Liver (tissue), 9 donors: Measurements from ENCODE around the gene PPIE. TPM values are rescaled to one million over a fixed set of nuclear protein-coding genes. Genes with fewer than 3 reads are reported as not detected.
"Not testable (repeated sequence)": the region's sequence is repeated elsewhere in the genome, so short reads cannot be mapped to it uniquely, and the experiment has no call there.

Source experiments
- DNase-seq: peaks from one replicate; pipeline ENCODE4 v3.0.0-alpha.2; 2017; ENCODE audit warnings: low spot score
- H3K27ac ChIP-seq, 2 donors: one replicate each; pipeline ENCODE4 v1.7.0; 2013; ENCODE audit warnings: inconsistent platforms in 2 of 2, low read length in 2 of 2, control low read depth in 1 of 2, low read depth in 1 of 2, mild to moderate bottlenecking in 1 of 2
- H3K27me3 ChIP-seq, 4 donors: one replicate each; pipeline versions ENCODE4 v1.6.1 to v1.7.0; 2013; ENCODE audit warnings: low read length in 3 of 4, inconsistent platforms in 1 of 4, mild to moderate bottlenecking in 1 of 4, moderate library complexity in 1 of 4; ENCODE audit not compliant: control insufficient read depth in 4 of 4, insufficient read depth in 4 of 4
- H3K36me3 ChIP-seq, 4 donors: one replicate each; pipeline versions ENCODE4 v1.6.1 to v1.7.0; 2013; ENCODE audit warnings: low read length in 3 of 4, mild to moderate bottlenecking in 3 of 4, low read depth in 1 of 4, moderate library complexity in 1 of 4; ENCODE audit not compliant: control insufficient read depth in 4 of 4, insufficient read depth in 3 of 4
- H3K4me1 ChIP-seq, 4 donors: one replicate each; pipeline versions ENCODE4 v1.6.1 to v1.7.0; 2013; ENCODE audit warnings: low read length in 3 of 4, mild to moderate bottlenecking in 3 of 4, moderate library complexity in 1 of 4; ENCODE audit not compliant: control insufficient read depth in 4 of 4, insufficient read depth in 4 of 4
- H3K4me3 ChIP-seq, 3 donors: one replicate each; pipeline versions ENCODE4 v1.6.1 to v1.7.0; 2013; ENCODE audit warnings: low read length in 3 of 3, control low read depth in 1 of 3, low read depth in 1 of 3, mild to moderate bottlenecking in 1 of 3
- H3K9ac ChIP-seq, 2 donors: one replicate each; pipeline ENCODE4 v1.7.0; 2013; ENCODE audit warnings: low read length in 2 of 2, mild to moderate bottlenecking in 2 of 2, moderate library complexity in 2 of 2, control low read depth in 1 of 2, low read depth in 1 of 2
- H3K9me3 ChIP-seq, 4 donors: one replicate each; pipeline versions ENCODE4 v1.6.1 to v1.7.0; 2013; ENCODE audit warnings: low read length in 3 of 4; ENCODE audit not compliant: control insufficient read depth in 4 of 4
- ATF3 ChIP-seq: IDR thresholded peaks from 2 replicates; pipeline ENCODE4 v1.6.1; 2016; ENCODE audit warnings: antibody characterized with exemption
- CTCF ChIP-seq: fragments of 150-350 bp; IDR thresholded peaks from 2 replicates; pipeline ENCODE4 v1.5.1; 2017; ENCODE audit warnings: improper control_type of control experiment, low read depth, low read length; ENCODE audit not compliant: missing input control
- EGR1 ChIP-seq, 2 donors: IDR thresholded peaks; 2 replicates each; pipeline ENCODE4 v1.6.1; 2016 to 2018; ENCODE audit warnings: antibody characterized with exemption in 2 of 2, low read depth in 2 of 2
- FOXA1 ChIP-seq: IDR thresholded peaks from 2 replicates; pipeline ENCODE4 v1.6.1; 2016; ENCODE audit warnings: antibody characterized with exemption
- FOXA2 ChIP-seq: IDR thresholded peaks from 2 replicates; pipeline ENCODE4 v1.6.1; 2016; ENCODE audit warnings: antibody characterized with exemption
- GABPA ChIP-seq, 2 donors: IDR thresholded peaks in 1 of 2; conservative IDR thresholded peaks in 1 of 2; 2 replicates each; pipeline ENCODE4 v1.6.1; 2016; ENCODE audit warnings: antibody characterized with exemption in 2 of 2, mild to moderate bottlenecking in 1 of 2, moderate library complexity in 1 of 2
- HNF4A ChIP-seq, 2 donors: conservative IDR thresholded peaks; 2 replicates each; pipeline ENCODE4 v1.6.1; 2016; ENCODE audit warnings: antibody characterized with exemption in 2 of 2, mild to moderate bottlenecking in 2 of 2
- HNF4G ChIP-seq: IDR thresholded peaks from 2 replicates; pipeline ENCODE4 v1.6.1; 2016; ENCODE audit warnings: antibody characterized with exemption
- JUND ChIP-seq, 2 donors: IDR thresholded peaks; 2 replicates each; pipeline ENCODE4 v1.6.1; 2016; ENCODE audit warnings: antibody characterized with exemption in 2 of 2
- MAX ChIP-seq: IDR thresholded peaks from 2 replicates; pipeline ENCODE4 v1.6.1; 2016; ENCODE audit warnings: antibody characterized with exemption
- NR2F2 ChIP-seq: IDR thresholded peaks from 2 replicates; pipeline ENCODE4 v1.6.1; 2016; ENCODE audit warnings: antibody characterized with exemption
- RAD21 ChIP-seq, 2 donors: IDR thresholded peaks; 2 replicates each; pipeline ENCODE4 v1.6.1; 2016; ENCODE audit warnings: antibody characterized with exemption in 2 of 2, mild to moderate bottlenecking in 2 of 2
- REST ChIP-seq: IDR thresholded peaks from 2 replicates; pipeline ENCODE4 v1.6.1; 2016; ENCODE audit warnings: antibody characterized with exemption, mild to moderate bottlenecking
- RXRA ChIP-seq, 2 donors: IDR thresholded peaks; 2 replicates each; pipeline ENCODE4 v1.6.1; 2017 to 2018; ENCODE audit warnings: antibody characterized with exemption in 2 of 2, mild to moderate bottlenecking in 1 of 2
- SP1 ChIP-seq: IDR thresholded peaks from 2 replicates; pipeline ENCODE4 v1.6.1; 2018; ENCODE audit warnings: antibody characterized with exemption, mild to moderate bottlenecking
- YY1 ChIP-seq: IDR thresholded peaks from 2 replicates; pipeline ENCODE4 v1.6.1; 2016; ENCODE audit warnings: antibody characterized with exemption, mild to moderate bottlenecking
- ZBTB33 ChIP-seq: IDR thresholded peaks from 2 replicates; pipeline ENCODE4 v1.6.1; 2016; ENCODE audit warnings: antibody characterized with exemption
- WGBS: extraction: QIAGEN DNeasy Blood & Tissue Kit; methylation state at CpG from one replicate; pipeline ENCODE4 v1.1.7; 2013; 5-methylcytosine and 5-hydroxymethylcytosine counted together
- polyA plus RNA-seq, 2 donors: library from polyadenylated mRNA; stranded (reverse) in 1 of 2; unstranded in 1 of 2; fragments of 200-250 nt in 1 of 2; fragments of >200 nt in 1 of 2; fragmentation: Nextera tagmentation in 1 of 2; extraction: Ambion mirVana in 1 of 2; gene quantifications; one replicate each; pipeline versions ENCODE4 v1.2.1 to v1.2.3, GENCODE V29; 2013 to 2015
- total RNA-seq, 2 donors: library from RNA; depleted of rRNA; stranded (reverse); fragments of >200 nt; gene quantifications; one replicate each; pipeline ENCODE4 v1.2.3, GENCODE V29; 2014
- donor health status: healthy.
- donor health status: healthy.
- donor health status: healthy.
- donor health status: healthy.
- donor health status: healthy.

The PPIE gene
- total and polyA plus RNA-seq, 4 donors: 15.5 to 23.6 (median 19.2) TPM

- H3K4me1 ChIP-seq, H3K27me3 ChIP-seq, H3K9ac ChIP-seq, H3K36me3 ChIP-seq, DNase-seq, H3K9me3 ChIP-seq, H3K27ac ChIP-seq, H3K4me3 ChIP-seq: not testable (repeated sequence)
- 36% methylated on average over 3 of the region's 23 CpGs for WGBS
These were observed 34.8 kb downstream of the PPIE start for GRCh38 chr1:39773369-39773979.

GRCh38 chr1:39775141-39775540 is 36.5 kb downstream of the PPIE start:
- H3K9me3 ChIP-seq, H3K4me3 ChIP-seq, H3K9ac ChIP-seq, DNase-seq, H3K36me3 ChIP-seq, H3K27me3 ChIP-seq, H3K27ac ChIP-seq, H3K4me1 ChIP-seq: not testable (repeated sequence)
- WGBS: 74% methylated on average over 11 of the region's 11 CpGs

GRCh38 chr1:39775676-39776399 is 37.2 kb downstream of the PPIE start:
- H3K9ac ChIP-seq, H3K9me3 ChIP-seq, H3K27ac ChIP-seq, H3K27me3 ChIP-seq, DNase-seq, H3K36me3 ChIP-seq, H3K4me3 ChIP-seq, H3K4me1 ChIP-seq: not testable (repeated sequence)
- WGBS: 86% methylated on average over 16 of the region's 20 CpGs

GRCh38 chr1:39776400-39776713 is 37.7 kb downstream of the PPIE start:
- Histone ChIP-seq H3K9me3 (no peaks in the 10 kb centered on the region), H3K4me1 (no peaks in the 10 kb centered on the region), H3K9ac (no peak overlapping the region), H3K27ac (no peak overlapping the region), H3K27me3 (no peaks in the 10 kb centered on the region), H3K36me3 (no peaks in the 10 kb centered on the region), H3K4me3 (no peak overlapping the region)
- WGBS: 81% methylated on average over 12 of the region's 12 CpGs
- TF ChIP-seq HNF4G (no peak), JUND (IDR thresholded peaks at IDR 0.05) (no peak), FOXA1 (no peak), EGR1 (IDR thresholded peaks at IDR 0.05; ENCODE audit: low read depth in 2 of 2) (no peak), YY1 (no peak), RAD21 (IDR thresholded peaks at IDR 0.05) (no peak), ZBTB33 (no peak), SP1 (no peak), GABPA (IDR thresholded peaks at IDR 0.05 in 1 of 2, conservative IDR thresholded peaks at IDR 0.05 in 1 of 2) (no peak), ATF3 (no peak), HNF4A (conservative IDR thresholded peaks at IDR 0.05) (no peak), RXRA (IDR thresholded peaks at IDR 0.05) (no peak), NR2F2 (no peak), MAX (no peak), REST (no peak), CTCF (no peak), FOXA2 (no peak)
- no peak for DNase-seq
